Measurements from ENCODE around the gene WDR37.
"Not testable (repeated sequence)": the region's sequence is repeated elsewhere in the genome, so short reads cannot be mapped to it uniquely, and the experiment has no call there.

WDR37 gene, protein sequence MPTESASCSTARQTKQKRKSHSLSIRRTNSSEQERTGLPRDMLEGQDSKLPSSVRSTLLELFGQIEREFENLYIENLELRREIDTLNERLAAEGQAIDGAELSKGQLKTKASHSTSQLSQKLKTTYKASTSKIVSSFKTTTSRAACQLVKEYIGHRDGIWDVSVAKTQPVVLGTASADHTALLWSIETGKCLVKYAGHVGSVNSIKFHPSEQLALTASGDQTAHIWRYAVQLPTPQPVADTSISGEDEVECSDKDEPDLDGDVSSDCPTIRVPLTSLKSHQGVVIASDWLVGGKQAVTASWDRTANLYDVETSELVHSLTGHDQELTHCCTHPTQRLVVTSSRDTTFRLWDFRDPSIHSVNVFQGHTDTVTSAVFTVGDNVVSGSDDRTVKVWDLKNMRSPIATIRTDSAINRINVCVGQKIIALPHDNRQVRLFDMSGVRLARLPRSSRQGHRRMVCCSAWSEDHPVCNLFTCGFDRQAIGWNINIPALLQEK

GRCh38 chr10:1056326-1057105, at the start of gene WDR37:
WDR37 (plus strand) TSS chr10:1056385; CDS start chr10:1072156, 15,771 bp downstream.
- Mint-ChIP-seq H3K27ac (peak within 1 kb of the TSS; percentile 91), H3K36me3 (peaks cover 4% of the 10 kb centered on the region), H3K4me1 (peaks cover 89% of the 10 kb centered on the region), H3K4me3 (peak within 1 kb of the TSS; percentile 94), H3K27me3 (no peaks in the 10 kb centered on the region), H3K9me3 (no peaks in the 10 kb centered on the region)

GRCh38 chr10:1006573-1006972, 49.6 kb upstream of the WDR37 start:
- Mint-ChIP-seq H3K4me1 (peaks cover 21% of the 10 kb centered on the region), H3K27ac (no peak overlapping the region), H3K36me3 (peaks cover 39% of the 10 kb centered on the region), H3K4me3 (no peak overlapping the region), H3K27me3 (no peaks in the 10 kb centered on the region), H3K9me3 (peaks cover 10% of the 10 kb centered on the region)

DNA sequence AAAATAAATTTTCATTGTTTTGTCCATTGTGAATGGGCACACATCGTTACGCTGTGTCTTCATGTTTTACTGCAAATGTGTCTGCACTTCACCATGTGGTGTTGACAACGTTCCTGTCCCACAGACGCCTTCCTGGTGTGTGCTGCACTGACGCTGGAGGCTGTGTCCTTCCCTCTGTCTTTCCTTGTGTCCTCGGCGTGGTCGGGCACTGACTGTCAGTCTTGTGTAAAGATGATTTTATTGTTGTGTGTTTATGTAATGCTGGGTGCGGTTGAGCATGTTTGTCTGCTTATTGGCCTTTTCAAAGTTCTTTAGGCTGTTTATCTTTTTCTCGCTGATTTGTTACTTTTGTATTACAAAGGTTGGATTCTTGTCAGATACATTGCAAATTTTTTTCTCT, 48.6 kb upstream of the WDR37 start:
- no peak overlapping the region for H3K4me3 Mint-ChIP-seq
- H3K9me3 Mint-ChIP-seq = peaks cover 5% of the 10 kb centered on the region
- H3K27me3 Mint-ChIP-seq = no peaks in the 10 kb centered on the region
- H3K36me3 Mint-ChIP-seq = peaks cover 41% of the 10 kb centered on the region
- peaks cover 16% of the 10 kb centered on the region for H3K4me1 Mint-ChIP-seq
- H3K27ac Mint-ChIP-seq = no peak overlapping the region

DNA sequence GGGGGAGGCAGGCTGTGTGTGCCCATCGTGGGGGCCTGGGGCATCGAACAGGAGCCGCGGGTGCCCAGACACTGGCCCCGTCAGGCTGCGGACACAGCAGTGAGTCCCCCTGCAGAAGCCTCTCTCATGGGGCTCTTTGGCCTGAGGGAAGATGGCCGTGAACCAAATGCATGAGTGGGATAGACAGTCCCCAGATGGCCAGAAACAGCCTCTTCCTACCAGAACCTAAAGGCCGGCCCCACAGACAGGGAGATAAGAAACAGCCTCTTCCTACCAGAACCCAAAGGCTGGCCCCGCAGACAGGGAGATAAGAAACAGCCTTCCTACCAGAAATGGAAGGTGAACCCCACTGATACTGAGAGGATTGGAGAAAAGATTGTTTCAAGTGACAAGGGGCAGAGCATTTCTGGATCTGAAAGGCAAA, 47.1 kb upstream of the WDR37 start:
- peaks cover 9% of the 10 kb centered on the region for H3K4me1 Mint-ChIP-seq
- H3K36me3 Mint-ChIP-seq = peaks cover 31% of the 10 kb centered on the region
- H3K4me3 Mint-ChIP-seq = no peak overlapping the region
- no peaks in the 10 kb centered on the region for H3K27me3 Mint-ChIP-seq
- H3K9me3 Mint-ChIP-seq = no peaks in the 10 kb centered on the region
- no peak overlapping the region for H3K27ac Mint-ChIP-seq

DNA sequence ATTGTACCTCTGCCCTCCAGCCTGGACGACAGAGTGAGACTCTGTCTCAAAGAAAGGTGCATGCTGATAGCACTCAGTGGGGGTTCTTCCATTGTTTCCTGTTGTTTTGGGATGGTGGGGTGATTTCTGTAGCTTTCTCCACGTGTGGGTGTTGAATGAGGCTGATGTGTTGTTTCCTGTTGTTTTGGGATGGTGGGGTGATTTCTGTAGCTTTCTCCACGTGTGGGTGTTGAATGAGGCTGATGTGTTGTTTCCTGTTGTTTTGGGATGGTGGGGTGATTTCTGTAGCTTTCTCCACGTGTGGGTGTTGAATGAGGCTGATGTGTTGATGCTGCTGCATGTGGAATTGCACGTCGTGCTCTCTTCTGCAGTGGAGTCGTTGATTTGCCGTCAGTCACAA, 46.2 kb upstream of the WDR37 start:
- H3K27me3 Mint-ChIP-seq, H3K9me3 Mint-ChIP-seq, H3K27ac Mint-ChIP-seq, H3K4me3 Mint-ChIP-seq, H3K4me1 Mint-ChIP-seq: not testable (repeated sequence)
- H3K36me3 Mint-ChIP-seq = peaks cover 31% of the 10 kb centered on the region

DNA sequence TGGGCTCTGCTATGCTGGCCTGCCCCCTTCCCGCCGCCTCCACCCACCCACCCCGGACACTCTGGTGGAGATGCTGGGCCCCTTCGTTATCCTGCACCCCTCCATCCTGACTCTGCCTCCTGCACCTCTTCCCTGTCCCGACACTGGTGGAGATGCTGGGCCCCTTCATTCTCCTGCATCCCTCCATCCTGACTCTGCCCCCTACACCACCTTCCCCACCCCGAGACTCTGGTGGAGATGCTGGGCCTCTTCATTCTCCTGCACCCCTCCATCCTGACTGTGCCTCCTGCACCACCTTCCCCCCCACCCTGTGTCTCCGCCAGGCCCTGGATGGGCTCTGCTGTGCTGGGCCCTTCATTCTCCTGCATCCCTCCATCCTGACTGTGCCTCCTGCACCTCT, 45.5 kb upstream of the WDR37 start:
- peak overlapping the region; percentile 41 for H3K27ac Mint-ChIP-seq

DNA sequence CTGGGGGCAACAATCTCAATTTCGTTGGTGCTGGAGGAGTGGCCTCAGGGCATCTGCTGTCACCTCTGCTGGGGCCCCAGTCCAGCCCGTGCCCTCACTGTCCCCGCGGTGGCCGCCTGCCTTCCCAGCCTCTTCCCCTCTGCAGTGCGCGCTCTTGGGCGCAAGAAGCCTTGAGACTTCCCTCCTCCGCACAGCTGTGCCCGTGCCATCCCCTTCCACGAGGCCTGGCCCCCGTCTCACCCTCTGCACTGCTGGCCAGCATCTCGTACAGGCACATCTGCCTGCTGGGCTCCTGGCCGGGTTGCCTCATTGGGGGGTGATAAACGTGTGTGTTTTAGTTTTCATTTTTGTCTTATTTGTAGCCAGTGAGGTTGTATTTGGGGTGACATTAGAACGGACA, 44.5 kb upstream of the WDR37 start:
- H3K9me3 Mint-ChIP-seq = no peaks in the 10 kb centered on the region
- H3K36me3 Mint-ChIP-seq = peaks cover 29% of the 10 kb centered on the region
- peaks cover 9% of the 10 kb centered on the region for H3K4me1 Mint-ChIP-seq
- no peak overlapping the region for H3K27ac Mint-ChIP-seq
- H3K27me3 Mint-ChIP-seq = no peaks in the 10 kb centered on the region
- H3K4me3 Mint-ChIP-seq = no peak overlapping the region

More for the DNA sequence above, 45.5 kb upstream of the WDR37 start:
- Mint-ChIP-seq H3K4me3 (no peak overlapping the region), H3K36me3 (peaks cover 31% of the 10 kb centered on the region), H3K9me3 (no peaks in the 10 kb centered on the region), H3K27me3 (no peaks in the 10 kb centered on the region), H3K4me1 (peaks cover 9% of the 10 kb centered on the region)

GRCh38 chr10:1015688-1016087, 40.5 kb upstream of the WDR37 start:
- Mint-ChIP-seq H3K4me3 (no peak overlapping the region), H3K4me1 (peaks cover 4% of the 10 kb centered on the region), H3K27ac (no peak overlapping the region), H3K36me3 (peaks cover 29% of the 10 kb centered on the region), H3K9me3 (no peaks in the 10 kb centered on the region), H3K27me3 (no peaks in the 10 kb centered on the region)

GRCh38 chr10:1019362-1019761, 36.8 kb upstream of the WDR37 start:
- Mint-ChIP-seq H3K4me1 (no peaks in the 10 kb centered on the region), H3K9me3 (no peaks in the 10 kb centered on the region)

DNA sequence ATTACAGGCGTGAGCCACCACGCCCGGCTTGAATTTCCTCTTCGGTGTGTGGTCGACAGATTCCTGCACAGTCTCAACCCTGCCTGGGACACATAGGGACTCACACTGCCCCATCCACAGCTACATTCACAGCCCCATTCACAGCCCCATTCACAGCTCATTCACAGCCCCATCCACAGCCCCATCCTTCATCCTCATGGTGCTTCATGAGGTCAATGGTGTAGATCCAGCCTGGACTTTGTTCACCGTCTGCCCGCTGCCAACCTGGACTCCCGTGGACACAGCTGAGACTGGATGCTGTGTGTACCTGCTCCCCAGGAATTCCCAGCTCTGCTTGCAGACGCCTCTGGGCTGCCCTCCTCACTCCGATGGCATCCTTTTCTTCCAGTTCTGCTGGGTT, 35.7 kb upstream of the WDR37 start:
- Mint-ChIP-seq H3K27me3 (no peaks in the 10 kb centered on the region), H3K9me3 (no peaks in the 10 kb centered on the region), H3K4me1 (no peaks in the 10 kb centered on the region), H3K4me3 (no peak overlapping the region), H3K27ac (no peak overlapping the region), H3K36me3 (peaks cover 12% of the 10 kb centered on the region)

More at GRCh38 chr10:1019362-1019761, 36.8 kb upstream of the WDR37 start:
- Mint-ChIP-seq H3K36me3 (peaks cover 12% of the 10 kb centered on the region), H3K4me3 (no peak overlapping the region), H3K27ac (peak overlapping the region; percentile 30), H3K27me3 (no peaks in the 10 kb centered on the region)

- no peaks in the 10 kb centered on the region for H3K27me3 Mint-ChIP-seq
- no peak overlapping the region for H3K4me3 Mint-ChIP-seq
- H3K27ac Mint-ChIP-seq = no peak overlapping the region
- no peaks in the 10 kb centered on the region for H3K9me3 Mint-ChIP-seq
- H3K4me1 Mint-ChIP-seq = no peaks in the 10 kb centered on the region
- peaks cover 13% of the 10 kb centered on the region for H3K36me3 Mint-ChIP-seq
Measured at GRCh38 chr10:1020958-1021357, 35.2 kb upstream of the WDR37 start.

- H3K9me3 Mint-ChIP-seq = no peaks in the 10 kb centered on the region
- no peak overlapping the region for H3K27ac Mint-ChIP-seq
- peaks cover 6% of the 10 kb centered on the region for H3K36me3 Mint-ChIP-seq
- H3K27me3 Mint-ChIP-seq = no peaks in the 10 kb centered on the region
- no peaks in the 10 kb centered on the region for H3K4me1 Mint-ChIP-seq
- H3K4me3 Mint-ChIP-seq = no peak overlapping the region
Measured at GRCh38 chr10:1022413-1022812, 33.8 kb upstream of the WDR37 start.

GRCh38 chr10:1024103-1024502, 32.1 kb upstream of the WDR37 start:
- no peak overlapping the region for H3K4me3 Mint-ChIP-seq
- no peak overlapping the region for H3K27ac Mint-ChIP-seq
- peaks cover 2% of the 10 kb centered on the region for H3K36me3 Mint-ChIP-seq
- H3K27me3 Mint-ChIP-seq = no peaks in the 10 kb centered on the region
- no peaks in the 10 kb centered on the region for H3K9me3 Mint-ChIP-seq
- H3K4me1 Mint-ChIP-seq = no peaks in the 10 kb centered on the region

- H3K36me3 Mint-ChIP-seq = peaks cover 2% of the 10 kb centered on the region
- no peak within 1 kb of the TSS for H3K27ac Mint-ChIP-seq
- no peaks in the 10 kb centered on the region for H3K4me1 Mint-ChIP-seq
- no peaks in the 10 kb centered on the region for H3K27me3 Mint-ChIP-seq
- no peaks in the 10 kb centered on the region for H3K9me3 Mint-ChIP-seq
- H3K4me3 Mint-ChIP-seq = no peak within 1 kb of the TSS
Measured at GRCh38 chr10:1025683-1026082, 30.5 kb upstream of the WDR37 start, which contains the start of gene IDI2. IDI2 (minus strand) TSS chr10:1025859; CDS start chr10:1024723, 1,136 bp downstream.

GRCh38 chr10:1026578-1026977, 29.6 kb upstream of the WDR37 start:
- Mint-ChIP-seq H3K36me3 (peaks cover 2% of the 10 kb centered on the region), H3K4me1 (no peaks in the 10 kb centered on the region), H3K4me3 (no peak overlapping the region), H3K9me3 (no peaks in the 10 kb centered on the region), H3K27ac (no peak overlapping the region), H3K27me3 (no peaks in the 10 kb centered on the region)

DNA sequence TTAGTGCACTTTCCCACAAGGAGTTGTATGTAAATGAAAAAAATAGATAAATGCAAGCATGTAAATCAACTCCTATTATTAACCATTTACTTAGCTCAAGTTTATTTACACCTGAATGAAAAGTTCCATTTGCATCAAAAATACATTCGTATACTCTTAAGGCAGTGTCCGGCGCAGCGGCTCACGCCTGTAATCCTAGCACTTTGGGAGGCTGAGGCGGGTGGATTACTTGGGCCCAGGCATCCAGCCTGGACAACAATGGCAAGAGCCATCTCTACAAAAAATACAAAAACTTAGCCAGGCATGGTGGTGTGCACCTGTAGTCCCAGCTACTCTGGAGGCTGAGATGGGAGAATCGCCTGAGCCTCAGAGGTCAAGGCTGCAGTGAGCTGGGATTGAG, 26.3 kb upstream of the WDR37 start:
- Mint-ChIP-seq H3K4me3 (no peak overlapping the region), H3K9me3 (no peaks in the 10 kb centered on the region), H3K36me3 (peaks cover 2% of the 10 kb centered on the region), H3K27me3 (no peaks in the 10 kb centered on the region), H3K27ac (no peak overlapping the region), H3K4me1 (no peaks in the 10 kb centered on the region)

All from activated naive CD4-positive, alpha-beta T cell treated with anti-CD3 and anti-CD28 coated beads, Interleukin-2, amount 50 U/mL, for 24 hours (primary cell).